ENCODE data around the gene NCAM1.

Gene NCAM1

GRCh38 chr11:113286509-113287497 lies 325.6 kb downstream of the NCAM1 start:
- DNase-seq (ENCODE audit: low read depth), result peak; percentile 87
- no peak for TF ChIP-seq CTCF (conservative IDR thresholded peaks at IDR 0.05; ENCODE audit: low read length)
- H3K4me3 ChIP-seq (ENCODE audit: low read length), result no peak overlapping the region

DNA sequence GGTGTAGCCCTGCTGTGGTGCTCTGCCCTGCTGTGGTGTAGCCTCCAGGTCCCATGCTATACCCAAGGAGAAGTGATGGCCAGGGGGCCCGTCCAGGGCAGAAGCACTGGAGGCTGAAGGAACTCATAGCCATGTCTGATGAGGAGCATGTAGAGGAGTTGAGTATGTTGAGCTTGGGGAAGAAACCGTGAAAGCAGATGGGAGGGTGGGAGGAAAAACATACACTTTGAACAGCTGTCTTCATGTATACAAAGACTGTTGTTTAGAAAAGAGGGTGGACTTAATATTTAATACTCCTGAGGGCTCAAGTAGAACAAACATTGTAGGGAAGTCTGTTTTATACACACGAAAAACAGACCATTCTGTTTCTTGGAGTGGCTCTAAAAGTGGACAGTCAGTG lies 326.6 kb downstream of the NCAM1 start:
- DNase-seq (ENCODE audit: low read depth), result no peak
- no peak for TF ChIP-seq CTCF (conservative IDR thresholded peaks at IDR 0.05; ENCODE audit: low read length)
- H3K4me3 ChIP-seq (ENCODE audit: low read length), result no peak overlapping the region

DNA sequence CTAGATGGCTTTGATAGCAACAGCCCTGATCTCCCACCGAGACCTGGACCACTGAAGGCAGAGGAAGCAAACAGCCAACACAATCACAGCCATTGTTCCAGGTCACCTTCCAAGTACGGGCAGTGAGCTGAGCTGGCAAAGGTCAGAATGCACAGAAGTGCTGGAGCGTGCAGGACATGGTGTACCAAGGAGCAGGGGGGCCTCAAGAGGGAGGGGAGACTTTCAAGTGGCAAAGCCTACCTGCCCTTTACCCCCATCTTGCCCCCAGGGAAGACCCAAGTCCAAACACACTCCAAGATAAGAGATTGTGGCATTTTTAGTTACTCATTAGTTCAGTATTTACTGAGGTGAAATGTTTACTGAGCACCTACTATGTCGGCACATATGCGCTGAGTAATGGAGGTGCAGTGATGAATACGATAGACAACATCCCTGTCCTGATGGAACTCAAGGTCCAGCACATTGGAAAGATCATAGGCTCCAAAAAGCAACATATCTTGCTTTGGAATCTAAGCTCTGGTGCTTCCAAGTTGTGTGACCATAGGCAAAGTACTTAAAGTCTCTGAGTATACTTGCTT lies 327.2 kb downstream of the NCAM1 start:
- TF ChIP-seq CTCF (conservative IDR thresholded peaks at IDR 0.05; ENCODE audit: low read length), result no peak
- no peak for DNase-seq (ENCODE audit: low read depth)
- H3K4me3 ChIP-seq (ENCODE audit: low read length), result no peak overlapping the region

DNA sequence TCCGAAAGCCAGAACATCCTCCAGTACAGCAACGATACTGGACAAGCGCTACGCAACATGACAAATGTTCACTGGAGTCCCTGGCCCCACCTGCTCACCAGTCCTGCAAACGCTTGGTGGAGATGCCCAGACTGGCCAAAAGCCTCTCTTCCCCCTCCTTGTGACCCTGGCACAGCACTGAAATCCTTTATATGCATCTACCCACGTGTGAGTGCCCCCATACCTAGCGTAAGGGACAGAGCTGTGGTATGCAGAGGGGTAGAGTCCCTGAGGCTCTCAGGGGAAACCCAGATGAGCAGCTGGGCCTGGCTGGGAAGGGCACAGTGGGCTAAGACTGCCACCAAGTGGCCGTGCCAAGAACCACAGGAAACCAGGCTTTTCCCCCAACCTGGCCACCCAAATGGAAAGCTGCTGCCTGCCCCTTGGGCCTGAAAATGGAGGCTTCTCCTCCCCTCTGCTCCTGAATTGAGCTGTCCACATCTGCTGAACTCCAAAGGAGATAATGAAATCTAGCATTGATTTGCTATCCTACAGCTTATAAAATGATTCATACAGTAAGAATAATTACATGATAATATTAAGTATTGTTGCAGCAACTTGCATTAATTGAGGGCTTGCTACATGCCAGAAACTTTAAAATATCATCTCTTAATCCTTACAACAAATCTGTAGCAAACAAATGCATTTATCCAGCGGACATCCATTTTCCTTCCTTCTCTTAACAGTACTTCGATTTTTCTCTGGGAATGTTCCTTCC lies 328.4 kb downstream of the NCAM1 start:
- TF ChIP-seq CTCF (conservative IDR thresholded peaks at IDR 0.05; ENCODE audit: low read length), result peak; percentile 98
- DNase-seq (ENCODE audit: low read depth), result peak; percentile 44
- H3K4me3 ChIP-seq (ENCODE audit: low read length), result no peak overlapping the region

GRCh38 chr11:113293936-113294335 lies 332.7 kb downstream of the NCAM1 start:
- DNase-seq (ENCODE audit: low read depth), result no peak
- H3K4me3 ChIP-seq (ENCODE audit: low read length), result no peak overlapping the region
- TF ChIP-seq CTCF (conservative IDR thresholded peaks at IDR 0.05; ENCODE audit: low read length), result no peak

DNA sequence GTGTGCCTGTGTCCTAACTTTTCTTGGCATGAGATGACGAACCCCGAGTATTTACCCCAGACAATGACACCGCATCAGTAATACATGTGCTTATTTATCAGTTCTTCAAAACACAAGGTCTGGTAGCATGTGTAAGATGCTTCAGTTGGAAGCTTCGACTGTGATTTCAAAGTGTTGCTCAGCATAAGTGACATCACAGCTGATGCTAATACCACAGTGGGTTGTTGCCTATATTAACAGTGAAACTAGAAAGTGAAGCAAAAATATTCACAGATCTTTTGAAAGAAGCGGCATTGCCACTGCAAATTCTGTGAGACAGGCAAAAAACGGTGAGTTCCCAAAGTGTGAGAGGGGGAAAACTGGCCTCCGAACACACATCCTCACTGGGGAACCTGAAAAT lies 334.8 kb downstream of the NCAM1 start:
- no peak for TF ChIP-seq CTCF (conservative IDR thresholded peaks at IDR 0.05; ENCODE audit: low read length)
- DNase-seq (ENCODE audit: low read depth), result no peak
- H3K4me3 ChIP-seq (ENCODE audit: low read length), result no peak overlapping the region
